Ascending aorta (tissue), 2 donors: ENCODE results near the gene NOX4. TPM values are rescaled to one million over a fixed set of nuclear protein-coding genes. Genes with fewer than 3 reads are reported as not detected.

Experiments
- DNase-seq, 2 donors: peaks; one replicate each; pipeline ENCODE4 v3.0.0-alpha.2; 2019; ENCODE audit warnings: low spot score in 2 of 2
- H3K27ac ChIP-seq, 2 donors: fragments of 200-600 bp; sonication (generic); one replicate each; pipeline ENCODE4 v1.5.1; 2016 to 2017; ENCODE audit warnings: mild to moderate bottlenecking in 1 of 2
- H3K27me3 ChIP-seq: fragments of 200-600 bp; sonication (generic); one replicate; pipeline ENCODE4 v1.5.1; 2017
- H3K36me3 ChIP-seq, 2 donors: fragments of 200-600 bp; sonication (generic); one replicate each; pipeline ENCODE4 v1.5.1; 2016
- H3K4me1 ChIP-seq, 2 donors: fragments of 200-600 bp; sonication (generic); one replicate each; pipeline ENCODE4 v1.5.1; 2016 to 2017; ENCODE audit warnings: mild to moderate bottlenecking in 1 of 2
- H3K4me3 ChIP-seq, 2 donors: fragments of 200-600 bp; sonication (generic); one replicate each; pipeline ENCODE4 v1.5.1; 2016 to 2017; ENCODE audit warnings: mild to moderate bottlenecking in 1 of 2
- H3K9me3 ChIP-seq, 2 donors: fragments of 200-600 bp; sonication (generic); one replicate each; pipeline ENCODE4 v1.5.1; 2016
- intact Hi-C: fragments of 100-400 bp; cut with DNase I; formaldehyde crosslinking; loops from one replicate; pipeline ENCODE4 v1.15.1; 2023
- total RNA-seq: library from RNA; depleted of rRNA; stranded (reverse); fragments of >200 nt; gene quantifications from one replicate; pipeline ENCODE4 v1.1.0, GENCODE V29; 2016
- TF ChIP-seq, protein P1 (sequence below), 3 experiments: fragments of 200-600 bp in 2 of 3; fragments of 450-650 bp in 1 of 3; sonication (generic) in 2 of 3; IDR thresholded peaks; one replicate each; pipeline ENCODE4 v1.5.1; 2016 to 2019; ENCODE audit warnings: antibody characterized with exemption in 3 of 3, mild to moderate bottlenecking in 1 of 3, moderate library complexity in 1 of 3

The NOX4 gene
- 125 TPM for total RNA-seq

GRCh38 chr11:89490981-89491690 lies at the start of gene NOX4:
Gene NOX4 (minus strand): TSS chr11:89491375. CDS start chr11:89491246, 129 bp downstream.
- peak within 1 kb of the TSS; percentile 58 to 64 for H3K4me3 ChIP-seq
- peak; percentile 12 to 84 for DNase-seq
- peak within 1 kb of the TSS; percentile 90 to 92 for H3K27ac ChIP-seq
- H3K27me3 ChIP-seq: no peaks in the 10 kb centered on the region
- intact Hi-C loops: loop anchor here (2.0 to 5.0 kb wide), 3 partner anchors 109 to 149 kb away; no protein-coding TSS in a partner anchor
- peaks cover 0 to 24% of the 10 kb centered on the region in 2 donors for H3K4me1 ChIP-seq
- TF ChIP-seq, protein P1, sequence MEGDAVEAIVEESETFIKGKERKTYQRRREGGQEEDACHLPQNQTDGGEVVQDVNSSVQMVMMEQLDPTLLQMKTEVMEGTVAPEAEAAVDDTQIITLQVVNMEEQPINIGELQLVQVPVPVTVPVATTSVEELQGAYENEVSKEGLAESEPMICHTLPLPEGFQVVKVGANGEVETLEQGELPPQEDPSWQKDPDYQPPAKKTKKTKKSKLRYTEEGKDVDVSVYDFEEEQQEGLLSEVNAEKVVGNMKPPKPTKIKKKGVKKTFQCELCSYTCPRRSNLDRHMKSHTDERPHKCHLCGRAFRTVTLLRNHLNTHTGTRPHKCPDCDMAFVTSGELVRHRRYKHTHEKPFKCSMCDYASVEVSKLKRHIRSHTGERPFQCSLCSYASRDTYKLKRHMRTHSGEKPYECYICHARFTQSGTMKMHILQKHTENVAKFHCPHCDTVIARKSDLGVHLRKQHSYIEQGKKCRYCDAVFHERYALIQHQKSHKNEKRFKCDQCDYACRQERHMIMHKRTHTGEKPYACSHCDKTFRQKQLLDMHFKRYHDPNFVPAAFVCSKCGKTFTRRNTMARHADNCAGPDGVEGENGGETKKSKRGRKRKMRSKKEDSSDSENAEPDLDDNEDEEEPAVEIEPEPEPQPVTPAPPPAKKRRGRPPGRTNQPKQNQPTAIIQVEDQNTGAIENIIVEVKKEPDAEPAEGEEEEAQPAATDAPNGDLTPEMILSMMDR (IDR thresholded peaks at IDR 0.05): no peak
- H3K9me3 ChIP-seq: no peaks in the 10 kb centered on the region
- H3K36me3 ChIP-seq: peaks cover 0 to 5% of the 10 kb centered on the region in 2 donors

DNA sequence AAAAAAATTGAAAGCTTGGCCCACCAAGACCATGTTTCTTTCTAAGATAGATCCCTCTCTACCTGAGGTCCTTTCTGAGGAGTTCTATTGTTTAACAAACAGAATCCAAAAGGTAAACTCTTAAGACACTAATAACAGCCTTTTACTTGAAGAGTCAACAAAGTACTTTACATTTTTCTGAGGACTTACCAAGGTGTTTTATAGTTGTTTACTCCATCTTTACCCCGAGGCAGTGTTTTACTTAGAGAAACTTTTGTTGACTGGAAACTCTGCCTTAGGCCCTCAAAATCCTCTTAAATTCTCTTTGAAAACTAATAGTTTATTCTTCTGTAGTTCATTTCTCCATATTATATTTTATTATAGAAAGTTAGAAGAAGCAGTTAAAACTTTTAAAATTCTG lies 49.7 kb upstream of the NOX4 start:
- Histone ChIP-seq H3K4me1 (peaks cover 2 to 20% of the 10 kb centered on the region in 2 donors), H3K27me3 (no peaks in the 10 kb centered on the region), H3K9me3 (no peaks in the 10 kb centered on the region), H3K27ac (peak overlapping the region; percentile 0 to 29), H3K4me3 (no peak overlapping the region), H3K36me3 (no peaks in the 10 kb centered on the region)
- intact Hi-C loops: no loop called here
- DNase-seq: no peak
- TF ChIP-seq, protein P1 (IDR thresholded peaks at IDR 0.05): no peak

GRCh38 chr11:89537936-89538335 lies 46.8 kb upstream of the NOX4 start:
- no peak overlapping the region for H3K4me3 ChIP-seq
- intact Hi-C loops: loop anchor here (5.0 kb wide), 1 partner anchor 41 kb away; no protein-coding TSS in a partner anchor
- no peaks in the 10 kb centered on the region for H3K9me3 ChIP-seq
- no peaks in the 10 kb centered on the region for H3K36me3 ChIP-seq
- DNase-seq: no peak
- TF ChIP-seq, protein P1 (IDR thresholded peaks at IDR 0.05): no peak
- H3K4me1 ChIP-seq: peaks cover 2 to 21% of the 10 kb centered on the region in 2 donors
- H3K27me3 ChIP-seq: no peaks in the 10 kb centered on the region
- H3K27ac ChIP-seq: peak overlapping the region; percentile 67 to 68

GRCh38 chr11:89536926-89537325 lies 45.8 kb upstream of the NOX4 start:
- Histone ChIP-seq H3K27ac (peak overlapping the region; percentile 67 to 68), H3K36me3 (no peaks in the 10 kb centered on the region), H3K4me3 (no peak overlapping the region), H3K9me3 (no peaks in the 10 kb centered on the region), H3K4me1 (peaks cover 2 to 21% of the 10 kb centered on the region in 2 donors), H3K27me3 (no peaks in the 10 kb centered on the region)
- no peak for DNase-seq
- TF ChIP-seq, protein P1 (IDR thresholded peaks at IDR 0.05): no peak
- intact Hi-C loops: loop anchor here (5.0 kb wide), 1 partner anchor 40 kb away; no protein-coding TSS in a partner anchor

- Histone ChIP-seq H3K9me3 (no peaks in the 10 kb centered on the region), H3K27me3 (no peaks in the 10 kb centered on the region), H3K4me3 (no peak overlapping the region), H3K36me3 (no peaks in the 10 kb centered on the region), H3K4me1 (peaks cover 2 to 21% of the 10 kb centered on the region in 2 donors), H3K27ac (peak overlapping the region; percentile 63 to 66)
- intact Hi-C loops: loop anchor here (5.0 kb wide), 1 partner anchor 38 kb away; no protein-coding TSS in a partner anchor
- TF ChIP-seq, protein P1 (IDR thresholded peaks at IDR 0.05): no peak
- DNase-seq: no peak
These were observed 44.0 kb upstream of the NOX4 start for GRCh38 chr11:89535221-89535620.
